ENCODE measurements around the gene ENGASE.
A peak's percentile ranks its signal among the peaks of the same experiment; 100 is the strongest.

The ENGASE gene

DNA sequence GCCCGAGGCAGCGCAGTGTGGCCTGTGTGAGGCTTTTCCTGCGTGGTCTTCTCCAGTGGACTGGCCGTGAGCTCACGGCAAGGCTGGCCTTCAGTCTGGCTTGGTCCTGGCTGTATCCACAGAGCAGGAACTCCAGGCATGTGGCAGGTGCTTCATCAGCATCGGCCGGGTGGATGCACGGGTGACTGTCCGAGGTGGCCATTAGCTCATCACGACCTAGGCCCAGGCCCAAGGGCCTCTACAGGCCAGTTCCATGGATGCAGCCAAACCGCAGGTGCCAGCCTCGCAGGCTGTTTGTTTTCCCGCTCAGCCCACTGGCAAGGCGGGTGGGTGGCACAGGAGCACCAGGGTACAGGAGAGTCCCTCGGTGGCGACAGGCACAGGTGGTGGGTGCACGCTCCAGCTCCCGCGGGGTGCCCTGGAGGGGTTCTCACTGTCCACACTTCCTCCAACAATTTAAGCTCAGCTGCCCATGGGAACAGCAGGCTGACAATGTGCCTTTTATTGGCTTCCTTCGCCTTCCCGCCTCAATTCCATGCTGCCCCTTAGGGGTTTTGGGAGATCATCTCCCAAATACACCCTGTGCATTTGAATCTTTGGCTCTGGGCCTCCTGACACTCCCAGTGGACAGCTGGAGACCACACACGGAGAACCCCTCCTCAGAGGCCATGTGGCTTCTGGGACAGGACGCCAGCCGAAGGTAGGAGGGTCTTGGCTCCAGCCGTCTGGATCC is 33.0 kb downstream of the ENGASE start:
- H3K27me3 ChIP-seq (ENCODE audit: insufficient read depth, low read length, poor library complexity), result no peaks in the 10 kb centered on the region
- H3K79me2 ChIP-seq (ENCODE audit: control insufficient read depth, insufficient read depth, low read length), result no peaks in the 10 kb centered on the region
- no peak for DNase-seq
- H2BK120ac ChIP-seq (ENCODE audit: low read depth, low read length), result no peak overlapping the region
- H3K79me1 ChIP-seq (ENCODE audit: low read length), result no peaks in the 10 kb centered on the region
- no peak overlapping the region for H4K8ac ChIP-seq (ENCODE audit: low read depth, low read length)
- no peak overlapping the region for H3K4me3 ChIP-seq (ENCODE audit: low read length)
- no peak overlapping the region for H3K23ac ChIP-seq (ENCODE audit: low read length)
- no peak overlapping the region for H2BK5ac ChIP-seq (ENCODE audit: low read length)
- H3K56ac ChIP-seq (ENCODE audit: low read length), result no peak overlapping the region
- H3K4me1 ChIP-seq (ENCODE audit: control insufficient read depth, low read depth, low read length), result no peaks in the 10 kb centered on the region
- no peak overlapping the region for H3K9ac ChIP-seq (ENCODE audit: low read length)
- H3K18ac ChIP-seq (ENCODE audit: low read length), result no peak overlapping the region
- no peak overlapping the region for H3K4ac ChIP-seq (ENCODE audit: low read depth, low read length)
- H3K4me2 ChIP-seq (ENCODE audit: low read length), result no peak overlapping the region
- H3K36me3 ChIP-seq (ENCODE audit: control insufficient read depth, insufficient read depth, low read length), result no peaks in the 10 kb centered on the region
- H2AK5ac ChIP-seq (ENCODE audit: low read length), result no peak overlapping the region
- H4K5ac ChIP-seq (ENCODE audit: low read length), result no peak overlapping the region
- H2BK15ac ChIP-seq (replicated peaks; ENCODE audit: low read depth), result no peak overlapping the region
- H3K27ac ChIP-seq (ENCODE audit: low read depth, low read length), result no peak overlapping the region
- WGBS (ENCODE audit: extremely low coverage, insufficient coverage, low lambda C conversion rate), result no CpG with 5 or more reads among the region's 25 CpGs

DNA sequence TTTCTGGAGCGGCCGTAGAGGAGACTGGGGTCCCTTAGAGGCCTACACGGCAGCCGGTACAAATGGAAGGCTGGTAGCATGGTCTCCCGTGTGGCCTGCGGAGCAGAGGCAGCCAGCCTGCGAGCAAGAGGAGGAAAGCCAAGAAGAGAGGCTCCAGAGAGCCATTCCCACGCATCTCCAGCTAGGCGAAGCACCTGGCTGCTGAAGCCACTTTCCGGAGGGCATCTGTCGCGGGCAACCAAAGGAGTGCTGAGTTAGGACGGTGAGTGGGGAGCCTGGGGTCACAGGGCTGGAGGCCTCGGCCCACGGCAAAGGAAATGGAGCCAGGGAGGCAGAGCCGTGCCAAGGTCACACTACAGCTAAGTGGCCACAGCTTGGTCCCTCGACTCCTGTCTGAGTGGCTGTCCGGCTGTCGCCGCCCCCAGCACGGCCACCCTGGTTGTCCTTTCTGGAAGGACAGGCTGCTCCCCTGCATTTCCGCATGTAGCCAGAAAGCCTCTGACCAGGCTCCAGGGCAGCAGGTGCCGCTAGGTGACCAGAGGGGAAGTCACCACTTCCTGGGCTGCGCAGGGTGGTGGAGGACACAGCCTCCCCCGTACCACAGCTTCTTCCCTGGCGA is 33.7 kb downstream of the ENGASE start:
- no peaks in the 10 kb centered on the region for H3K36me3 ChIP-seq (ENCODE audit: control insufficient read depth, insufficient read depth, low read length)
- no peak overlapping the region for H3K23ac ChIP-seq (ENCODE audit: low read length)
- H3K79me2 ChIP-seq (ENCODE audit: control insufficient read depth, insufficient read depth, low read length), result no peaks in the 10 kb centered on the region
- DNase-seq, result no peak
- H3K4me3 ChIP-seq (ENCODE audit: low read length), result no peak overlapping the region
- no peak overlapping the region for H3K4ac ChIP-seq (ENCODE audit: low read depth, low read length)
- H3K56ac ChIP-seq (ENCODE audit: low read length), result no peak overlapping the region
- H3K79me1 ChIP-seq (ENCODE audit: low read length), result no peaks in the 10 kb centered on the region
- no peak overlapping the region for H4K5ac ChIP-seq (ENCODE audit: low read length)
- H3K18ac ChIP-seq (ENCODE audit: low read length), result no peak overlapping the region
- no peak overlapping the region for H3K4me2 ChIP-seq (ENCODE audit: low read length)
- no peak overlapping the region for H2BK120ac ChIP-seq (ENCODE audit: low read depth, low read length)
- H2BK15ac ChIP-seq (replicated peaks; ENCODE audit: low read depth), result no peak overlapping the region
- no peaks in the 10 kb centered on the region for H3K27me3 ChIP-seq (ENCODE audit: insufficient read depth, low read length, poor library complexity)
- H4K8ac ChIP-seq (ENCODE audit: low read depth, low read length), result no peak overlapping the region
- no CpG with 5 or more reads among the region's 26 CpGs for WGBS (ENCODE audit: extremely low coverage, insufficient coverage, low lambda C conversion rate)
- no peak overlapping the region for H2BK5ac ChIP-seq (ENCODE audit: low read length)
- H2AK5ac ChIP-seq (ENCODE audit: low read length), result no peak overlapping the region
- H3K4me1 ChIP-seq (ENCODE audit: control insufficient read depth, low read depth, low read length), result no peaks in the 10 kb centered on the region
- H3K27ac ChIP-seq (ENCODE audit: low read depth, low read length), result no peak overlapping the region
- H3K9ac ChIP-seq (ENCODE audit: low read length), result no peak overlapping the region

DNA sequence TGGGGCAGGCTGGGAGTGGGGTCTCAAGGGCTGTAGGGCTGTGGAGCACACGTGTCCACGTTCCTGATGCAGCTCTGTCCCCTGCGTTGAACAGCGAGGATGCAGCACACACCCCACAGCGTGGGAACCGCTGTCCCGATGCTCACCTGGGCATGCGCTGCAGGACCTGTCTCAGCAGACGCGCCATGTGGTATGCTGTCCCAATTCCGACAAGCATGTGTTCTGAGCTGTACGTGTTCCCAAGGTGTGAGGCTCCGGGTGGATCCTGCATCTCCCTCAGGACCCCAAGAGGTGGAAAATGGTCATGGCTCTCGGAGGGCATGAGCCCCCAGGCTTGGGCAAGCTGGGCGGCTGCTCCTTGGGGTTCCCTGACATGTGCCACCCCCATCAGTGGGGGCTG is 34.2 kb downstream of the ENGASE start:
- H2AK5ac ChIP-seq (ENCODE audit: low read length), result no peak overlapping the region
- no peak overlapping the region for H3K4me3 ChIP-seq (ENCODE audit: low read length)
- H3K18ac ChIP-seq (ENCODE audit: low read length), result no peak overlapping the region
- no peaks in the 10 kb centered on the region for H3K27me3 ChIP-seq (ENCODE audit: insufficient read depth, low read length, poor library complexity)
- no peak overlapping the region for H3K23ac ChIP-seq (ENCODE audit: low read length)
- no peaks in the 10 kb centered on the region for H3K4me1 ChIP-seq (ENCODE audit: control insufficient read depth, low read depth, low read length)
- no peak overlapping the region for H4K8ac ChIP-seq (ENCODE audit: low read depth, low read length)
- H2BK120ac ChIP-seq (ENCODE audit: low read depth, low read length), result no peak overlapping the region
- no peak overlapping the region for H2BK5ac ChIP-seq (ENCODE audit: low read length)
- H2BK15ac ChIP-seq (replicated peaks; ENCODE audit: low read depth), result no peak overlapping the region
- no peaks in the 10 kb centered on the region for H3K36me3 ChIP-seq (ENCODE audit: control insufficient read depth, insufficient read depth, low read length)
- WGBS (ENCODE audit: extremely low coverage, insufficient coverage, low lambda C conversion rate), result no CpG with 5 or more reads among the region's 15 CpGs
- H3K4ac ChIP-seq (ENCODE audit: low read depth, low read length), result no peak overlapping the region
- H3K56ac ChIP-seq (ENCODE audit: low read length), result no peak overlapping the region
- H3K79me1 ChIP-seq (ENCODE audit: low read length), result no peaks in the 10 kb centered on the region
- no peak for DNase-seq
- H3K4me2 ChIP-seq (ENCODE audit: low read length), result no peak overlapping the region
- H3K9ac ChIP-seq (ENCODE audit: low read length), result no peak overlapping the region
- H3K79me2 ChIP-seq (ENCODE audit: control insufficient read depth, insufficient read depth, low read length), result no peaks in the 10 kb centered on the region
- no peak overlapping the region for H4K5ac ChIP-seq (ENCODE audit: low read length)
- H3K27ac ChIP-seq (ENCODE audit: low read depth, low read length), result no peak overlapping the region

DNA sequence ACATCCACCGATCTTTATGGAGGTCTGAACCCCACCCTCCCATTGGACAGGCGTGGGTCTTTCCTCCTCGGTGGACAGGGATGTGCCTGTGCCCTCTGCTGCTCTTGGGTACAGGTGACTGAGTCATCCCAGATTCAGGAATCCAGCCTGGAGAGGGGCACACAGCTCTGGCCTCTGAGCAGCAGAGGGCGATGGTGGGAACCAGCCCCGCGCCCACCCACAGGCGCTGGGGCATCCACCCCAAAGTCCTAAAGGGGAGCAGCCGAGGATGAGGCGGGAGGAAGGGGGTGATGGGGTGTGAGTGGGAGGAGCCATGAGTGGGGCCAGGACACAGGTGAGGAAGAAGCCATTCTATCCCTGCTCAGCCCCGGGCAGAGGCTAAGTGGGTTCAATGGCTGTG is 35.0 kb downstream of the ENGASE start:
- Histone ChIP-seq H2AK5ac (ENCODE audit: low read length) (no peak overlapping the region), H3K18ac (ENCODE audit: low read length) (no peak overlapping the region), H3K4ac (ENCODE audit: low read depth, low read length) (no peak overlapping the region), H3K4me3 (ENCODE audit: low read length) (no peak overlapping the region), H3K56ac (ENCODE audit: low read length) (no peak overlapping the region), H2BK120ac (ENCODE audit: low read depth, low read length) (no peak overlapping the region), H3K79me2 (ENCODE audit: control insufficient read depth, insufficient read depth, low read length) (no peaks in the 10 kb centered on the region), H4K5ac (ENCODE audit: low read length) (no peak overlapping the region), H3K27ac (ENCODE audit: low read depth, low read length) (no peak overlapping the region), H3K9ac (ENCODE audit: low read length) (no peak overlapping the region), H3K27me3 (ENCODE audit: insufficient read depth, low read length, poor library complexity) (no peaks in the 10 kb centered on the region), H2BK5ac (ENCODE audit: low read length) (no peak overlapping the region), H3K79me1 (ENCODE audit: low read length) (no peaks in the 10 kb centered on the region), H3K4me1 (ENCODE audit: control insufficient read depth, low read depth, low read length) (no peaks in the 10 kb centered on the region), H3K23ac (ENCODE audit: low read length) (no peak overlapping the region), H3K4me2 (ENCODE audit: low read length) (no peak overlapping the region), H2BK15ac (replicated peaks; ENCODE audit: low read depth) (no peak overlapping the region), H3K36me3 (ENCODE audit: control insufficient read depth, insufficient read depth, low read length) (no peaks in the 10 kb centered on the region), H4K8ac (ENCODE audit: low read depth, low read length) (no peak overlapping the region)
- peak; percentile 28 for DNase-seq
- WGBS (ENCODE audit: extremely low coverage, insufficient coverage, low lambda C conversion rate), result no CpG with 5 or more reads among the region's 10 CpGs

DNA sequence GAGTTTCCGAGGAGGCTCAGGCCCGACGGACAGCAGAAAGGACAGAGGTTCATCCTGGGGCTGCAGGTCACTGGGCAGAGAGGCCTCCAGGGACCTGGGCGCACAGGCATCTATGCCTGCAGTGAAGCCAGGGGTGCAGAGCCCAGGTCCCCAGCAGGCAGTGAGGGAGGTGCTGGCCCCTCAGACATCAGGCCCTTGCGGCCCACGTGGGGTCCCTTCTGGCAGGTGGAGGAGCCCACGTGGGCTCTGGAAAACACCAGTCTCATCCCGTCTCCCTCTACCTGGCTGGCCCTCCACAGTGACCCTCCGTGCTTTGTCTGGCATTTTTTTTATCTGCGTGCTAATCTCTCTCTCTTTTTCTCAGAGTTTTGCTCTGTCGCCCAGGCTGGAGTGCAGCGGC is 36.5 kb downstream of the ENGASE start:
- Histone ChIP-seq H3K4ac (ENCODE audit: low read depth, low read length) (no peak overlapping the region), H3K56ac (ENCODE audit: low read length) (no peak overlapping the region), H3K4me1 (ENCODE audit: control insufficient read depth, low read depth, low read length) (no peaks in the 10 kb centered on the region), H3K79me2 (ENCODE audit: control insufficient read depth, insufficient read depth, low read length) (no peaks in the 10 kb centered on the region), H3K9ac (ENCODE audit: low read length) (no peak overlapping the region), H3K18ac (ENCODE audit: low read length) (no peak overlapping the region), H2BK5ac (ENCODE audit: low read length) (no peak overlapping the region), H2BK15ac (replicated peaks; ENCODE audit: low read depth) (no peak overlapping the region), H3K79me1 (ENCODE audit: low read length) (no peaks in the 10 kb centered on the region), H3K23ac (ENCODE audit: low read length) (no peak overlapping the region), H3K36me3 (ENCODE audit: control insufficient read depth, insufficient read depth, low read length) (no peaks in the 10 kb centered on the region), H3K4me3 (ENCODE audit: low read length) (no peak overlapping the region), H3K27me3 (ENCODE audit: insufficient read depth, low read length, poor library complexity) (no peaks in the 10 kb centered on the region), H4K5ac (ENCODE audit: low read length) (no peak overlapping the region), H2AK5ac (ENCODE audit: low read length) (no peak overlapping the region), H2BK120ac (ENCODE audit: low read depth, low read length) (no peak overlapping the region), H3K4me2 (ENCODE audit: low read length) (no peak overlapping the region), H3K27ac (ENCODE audit: low read depth, low read length) (no peak overlapping the region), H4K8ac (ENCODE audit: low read depth, low read length) (no peak overlapping the region)
- WGBS (ENCODE audit: extremely low coverage, insufficient coverage, low lambda C conversion rate), result no CpG with 5 or more reads among the region's 12 CpGs
- no peak for DNase-seq

DNA sequence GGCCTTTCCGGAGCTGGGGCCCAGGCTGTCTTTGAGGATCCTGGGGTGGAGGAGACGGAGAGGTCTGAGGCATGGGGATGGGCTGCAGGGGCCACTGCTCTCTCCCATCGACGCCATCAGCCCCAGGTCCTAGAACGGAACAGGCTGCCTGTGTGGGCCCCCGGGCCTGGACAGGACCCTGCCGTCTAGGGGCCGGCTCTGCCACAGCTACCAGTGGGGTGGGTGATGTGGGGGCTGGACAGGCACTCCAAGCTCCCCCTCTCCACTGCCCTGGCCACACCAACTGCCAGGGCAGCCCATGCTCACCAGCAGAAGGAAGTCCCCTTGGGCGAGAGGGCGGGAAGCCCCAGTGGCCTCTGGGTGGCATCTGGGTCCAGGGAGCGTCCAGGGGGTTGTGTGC is 37.8 kb downstream of the ENGASE start:
- Histone ChIP-seq H3K4me3 (ENCODE audit: low read length) (no peak overlapping the region), H2BK15ac (replicated peaks; ENCODE audit: low read depth) (no peak overlapping the region), H4K5ac (ENCODE audit: low read length) (no peak overlapping the region), H3K9ac (ENCODE audit: low read length) (no peak overlapping the region), H3K56ac (ENCODE audit: low read length) (no peak overlapping the region), H3K79me1 (ENCODE audit: low read length) (no peaks in the 10 kb centered on the region), H3K27me3 (ENCODE audit: insufficient read depth, low read length, poor library complexity) (no peaks in the 10 kb centered on the region), H3K79me2 (ENCODE audit: control insufficient read depth, insufficient read depth, low read length) (no peaks in the 10 kb centered on the region), H2AK5ac (ENCODE audit: low read length) (no peak overlapping the region), H3K4ac (ENCODE audit: low read depth, low read length) (no peak overlapping the region), H2BK5ac (ENCODE audit: low read length) (no peak overlapping the region), H3K23ac (ENCODE audit: low read length) (no peak overlapping the region), H4K8ac (ENCODE audit: low read depth, low read length) (no peak overlapping the region), H3K36me3 (ENCODE audit: control insufficient read depth, insufficient read depth, low read length) (no peaks in the 10 kb centered on the region), H3K4me2 (ENCODE audit: low read length) (no peak overlapping the region), H3K27ac (ENCODE audit: low read depth, low read length) (no peak overlapping the region), H3K4me1 (ENCODE audit: control insufficient read depth, low read depth, low read length) (no peaks in the 10 kb centered on the region), H3K18ac (ENCODE audit: low read length) (no peak overlapping the region), H2BK120ac (ENCODE audit: low read depth, low read length) (no peak overlapping the region)
- DNase-seq, result no peak
- WGBS (ENCODE audit: extremely low coverage, insufficient coverage, low lambda C conversion rate), result no CpG with 5 or more reads among the region's 11 CpGs

Data from mesendoderm (in vitro differentiated cells).